ENCODE measurements around the gene NFIB. TPM values are rescaled to one million over a fixed set of nuclear protein-coding genes. Genes with fewer than 3 reads are reported as not detected.

NFIB gene
- total RNA-seq, 1 experiment from 2014 or later = 12.5 TPM

GRCh38 chr9:14294659-14295058 is 19.3 kb downstream of the NFIB start:
- H3K36me3 Mint-ChIP-seq = no peaks in the 10 kb centered on the region
- ChIA-PET POLR2A (no interaction called here), CTCF (no interaction called here)
- DNase-seq (ENCODE audit: low spot score) (no peak), ATAC-seq (no peak)
- H3K27me3 Mint-ChIP-seq (ENCODE audit: low read depth) = no peaks in the 10 kb centered on the region
- no peaks in the 10 kb centered on the region for H3K9me3 Mint-ChIP-seq
- no peak overlapping the region; the same call in 1 of the 2 replicates for H3K27ac Mint-ChIP-seq
- TF ChIP-seq SP1 (CRISPR knock-in tag; conservative IDR thresholded peaks at IDR 0.05) (no peak), ZNF121 (CRISPR knock-in tag; IDR thresholded peaks at IDR 0.05) (no peak), NR2C2 (CRISPR knock-in tag; IDR thresholded peaks at IDR 0.05) (no peak), ATF6 (CRISPR knock-in tag; IDR thresholded peaks at IDR 0.05) (no peak), NFATC4 (CRISPR knock-in tag; IDR thresholded peaks at IDR 0.05) (no peak), PRRX2 (CRISPR knock-in tag; IDR thresholded peaks at IDR 0.05) (no peak), NFYB (CRISPR knock-in tag; conservative IDR thresholded peaks at IDR 0.05; ENCODE audit: low read depth) (no peak), PRDM15 (CRISPR knock-in tag; IDR thresholded peaks at IDR 0.05) (no peak), MXD4 (CRISPR knock-in tag; IDR thresholded peaks at IDR 0.05; ENCODE audit: borderline replicate concordance) (no peak), ZNF423 (CRISPR knock-in tag; IDR thresholded peaks at IDR 0.05) (no peak), NR1H2 (CRISPR knock-in tag; IDR thresholded peaks at IDR 0.05) (no peak), TEAD1 (CRISPR knock-in tag; IDR thresholded peaks at IDR 0.05) (no peak), MLX (CRISPR knock-in tag; IDR thresholded peaks at IDR 0.05) (no peak), NFE2L1 (CRISPR knock-in tag; IDR thresholded peaks at IDR 0.05) (no peak), IRF2 (CRISPR knock-in tag; IDR thresholded peaks at IDR 0.05; ENCODE audit: borderline replicate concordance, low read depth) (no peak), IRF1 (CRISPR knock-in tag; IDR thresholded peaks at IDR 0.05) (no peak), ZNF232 (CRISPR knock-in tag; IDR thresholded peaks at IDR 0.05) (no peak), GTF2I (CRISPR knock-in tag; conservative IDR thresholded peaks at IDR 0.05) (no peak), ZBTB43 (CRISPR knock-in tag; IDR thresholded peaks at IDR 0.05) (no peak), SOX15 (CRISPR knock-in tag; IDR thresholded peaks at IDR 0.05) (no peak)
- no peak overlapping the region for H3K4me3 Mint-ChIP-seq
- H3K4me1 Mint-ChIP-seq = peaks cover 19% of the 10 kb centered on the region

- Mint-ChIP-seq H3K36me3 (no peaks in the 10 kb centered on the region), H3K27ac (no peak overlapping the region), H3K4me3 (no peak overlapping the region), H3K9me3 (no peaks in the 10 kb centered on the region), H3K4me1 (peaks cover 16% of the 10 kb centered on the region), H3K27me3 (ENCODE audit: low read depth) (no peaks in the 10 kb centered on the region)
- CTCF ChIA-PET = no interaction called here
- ATAC-seq (no peak), DNase-seq (ENCODE audit: low spot score) (no peak)
- POLR2A ChIA-PET = no interaction called here
- no peak for TF ChIP-seq MYBL2 (CRISPR knock-in tag; IDR thresholded peaks at IDR 0.05)
- TF ChIP-seq ZNF138 (CRISPR knock-in tag; conservative IDR thresholded peaks at IDR 0.05) = no peak
- no peak for TF ChIP-seq CREM (CRISPR knock-in tag; IDR thresholded peaks at IDR 0.05)
- TF ChIP-seq MLX (CRISPR knock-in tag; IDR thresholded peaks at IDR 0.05) = no peak
- TF ChIP-seq CREB1 (CRISPR knock-in tag; IDR thresholded peaks at IDR 0.05) = no peak
- TF ChIP-seq PRDM15 (CRISPR knock-in tag; IDR thresholded peaks at IDR 0.05) = no peak
- no peak for TF ChIP-seq OVOL2 (CRISPR knock-in tag; IDR thresholded peaks at IDR 0.05; ENCODE audit: borderline replicate concordance)
Observed at GRCh38 chr9:14293801-14294200, 20.1 kb downstream of the NFIB start.
